Karpas-422 (cell line): ENCODE measurements around the gene DYRK1A. TPM values are rescaled to one million over a fixed set of nuclear protein-coding genes. Genes with fewer than 3 reads are reported as not detected.

Source experiments
- DNase-seq: peaks from one replicate; pipeline ENCODE4 v3.0.0-alpha.2; 2015
- H2AFZ ChIP-seq: fragments of 200-600 bp; sonication (generic); 2 replicates; pipeline ENCODE4 v1.6.1; 2014; ENCODE audit warnings: antibody characterized with exemption, low read length, mixed read lengths
- H3K27ac ChIP-seq: fragments of 200-600 bp; sonication (generic); 2 replicates; pipeline ENCODE4 v1.5.1; 2014; ENCODE audit warnings: mild to moderate bottlenecking, low read length, moderate library complexity
- H3K27me3 ChIP-seq: fragments of 200-600 bp; sonication (generic); 2 replicates; pipeline ENCODE4 v1.6.1; 2014; ENCODE audit warnings: low read length, mixed read lengths
- H3K36me3 ChIP-seq: fragments of 200-600 bp; sonication (generic); 2 replicates; pipeline ENCODE4 v1.6.1; 2014; ENCODE audit warnings: low read length, mixed read lengths; ENCODE audit not compliant: insufficient read depth
- H3K4me1 ChIP-seq: fragments of 200-600 bp; sonication (generic); 2 replicates; pipeline ENCODE4 v1.6.1; 2014; ENCODE audit warnings: mild to moderate bottlenecking, low read length, mixed read lengths
- H3K4me2 ChIP-seq: fragments of 200-600 bp; sonication (generic); 2 replicates; pipeline ENCODE4 v1.6.1; 2014; ENCODE audit warnings: low read length, low read depth, mild to moderate bottlenecking; ENCODE audit not compliant: poor library complexity, severe bottlenecking
- H3K4me3 ChIP-seq: fragments of 200-600 bp; sonication (generic); 2 replicates; pipeline ENCODE4 v1.5.1; 2014; ENCODE audit warnings: mild to moderate bottlenecking, antibody characterized with exemption, low read length, mixed read lengths
- H3K79me2 ChIP-seq: fragments of 200-600 bp; sonication (generic); 2 replicates; pipeline ENCODE4 v1.6.1; 2014; ENCODE audit warnings: mild to moderate bottlenecking, low read length, mixed read lengths
- H3K9ac ChIP-seq: fragments of 200-600 bp; sonication (generic); 2 replicates; pipeline ENCODE4 v1.6.0; 2014; ENCODE audit warnings: low read length
- H3K9me2 ChIP-seq: fragments of 200-600 bp; sonication (generic), shearing (Covaris generic); replicated peaks from 2 replicates; pipeline ENCODE4 v1.6.0; 2014; ENCODE audit warnings: mild to moderate bottlenecking, low read length, moderate library complexity; ENCODE audit not compliant: insufficient read depth
- H3K9me3 ChIP-seq: fragments of 300-700, 200-600 bp; sonication (generic); 2 replicates; pipeline ENCODE4 v1.6.1; 2014; ENCODE audit warnings: low read length, mixed read lengths
- H4K20me1 ChIP-seq: fragments of 200-600 bp; sonication (generic); 2 replicates; pipeline ENCODE4 v1.6.1; 2014; ENCODE audit warnings: mild to moderate bottlenecking, antibody characterized with exemption, low read length, low read depth; ENCODE audit not compliant: insufficient read depth
- total RNA-seq: library from RNA; depleted of rRNA; stranded (reverse); fragments of >200 nt; shearing (Covaris generic); gene quantifications from 2 replicates; pipeline ENCODE4 v1.2.3, GENCODE V29; 2014; ENCODE audit warnings: low replicate concordance

DYRK1A gene
- total RNA-seq, 1 experiment from 2014 or later: 98.2 TPM

DNA sequence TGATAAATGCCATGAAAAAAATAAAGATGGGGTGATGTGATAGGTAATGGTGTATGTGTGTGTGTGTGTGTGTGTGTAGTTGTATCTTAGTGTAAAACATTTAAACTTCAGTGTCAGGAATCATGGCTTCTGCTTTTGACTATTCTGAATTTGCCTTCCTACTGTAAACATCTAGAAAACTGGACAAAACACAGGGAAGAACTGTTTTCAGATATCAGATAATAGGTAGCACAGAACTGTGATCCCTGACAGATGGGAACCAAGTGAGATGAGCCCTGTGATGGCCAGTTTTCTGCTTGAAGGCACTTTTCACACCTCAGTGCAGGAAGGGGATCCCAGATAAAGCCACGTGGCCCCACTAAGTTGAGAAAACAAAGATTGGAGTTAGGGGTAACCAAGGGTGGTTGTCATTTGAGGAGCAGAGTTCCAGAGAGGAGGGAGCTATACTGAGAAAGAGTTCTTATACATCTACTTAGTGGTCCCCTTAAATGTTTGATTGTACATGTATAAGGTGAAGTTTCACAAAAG, 17.3 kb downstream of the DYRK1A start:
- DNase-seq: no peak
- Histone ChIP-seq H3K4me2 (peak overlapping the region; percentile 13), H3K9me3 (no peaks in the 10 kb centered on the region), H3K9me2 (no peaks in the 10 kb centered on the region), H2AFZ (no peak overlapping the region), H3K27ac (no peak overlapping the region), H3K36me3 (0 out of 2 replicates have a peak, but pooled peaks cover 9% of the 10 kb centered on the region), H3K9ac (no peak overlapping the region), H3K79me2 (peaks cover 100% of the 10 kb centered on the region), H3K27me3 (no peaks in the 10 kb centered on the region), H3K4me3 (no peak overlapping the region), H4K20me1 (peaks cover 51% of the 10 kb centered on the region), H3K4me1 (peaks cover 67% of the 10 kb centered on the region)

DNA sequence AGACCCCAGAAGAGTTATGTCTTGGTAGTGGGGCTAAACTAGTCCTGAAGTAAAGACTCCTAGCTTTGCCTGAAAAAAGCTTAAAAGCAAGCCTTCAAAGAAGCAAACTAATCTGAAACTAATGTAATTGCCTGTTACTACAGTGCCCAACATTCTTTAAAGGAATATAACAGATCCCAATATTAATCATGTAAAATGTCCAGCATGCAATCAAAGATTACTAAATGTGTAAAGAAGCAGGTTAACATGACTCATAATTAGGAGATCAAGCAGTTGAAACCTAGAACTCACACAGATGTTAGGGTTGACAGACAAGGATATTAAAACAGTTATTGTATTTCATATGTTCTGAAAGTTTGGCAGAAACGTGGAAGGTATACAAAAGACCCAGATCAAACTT, 17.8 kb downstream of the DYRK1A start:
- no peak for DNase-seq
- Histone ChIP-seq H3K79me2 (peaks cover 100% of the 10 kb centered on the region), H3K9me2 (no peaks in the 10 kb centered on the region), H4K20me1 (peaks cover 49% of the 10 kb centered on the region), H3K4me3 (no peak overlapping the region), H3K4me2 (no peak overlapping the region), H3K9ac (no peak overlapping the region), H3K36me3 (0 out of 2 replicates have a peak, but pooled peaks cover 9% of the 10 kb centered on the region), H3K27ac (no peak overlapping the region), H3K4me1 (peaks cover 61% of the 10 kb centered on the region), H3K27me3 (no peaks in the 10 kb centered on the region), H2AFZ (no peak overlapping the region), H3K9me3 (no peaks in the 10 kb centered on the region)

DNA sequence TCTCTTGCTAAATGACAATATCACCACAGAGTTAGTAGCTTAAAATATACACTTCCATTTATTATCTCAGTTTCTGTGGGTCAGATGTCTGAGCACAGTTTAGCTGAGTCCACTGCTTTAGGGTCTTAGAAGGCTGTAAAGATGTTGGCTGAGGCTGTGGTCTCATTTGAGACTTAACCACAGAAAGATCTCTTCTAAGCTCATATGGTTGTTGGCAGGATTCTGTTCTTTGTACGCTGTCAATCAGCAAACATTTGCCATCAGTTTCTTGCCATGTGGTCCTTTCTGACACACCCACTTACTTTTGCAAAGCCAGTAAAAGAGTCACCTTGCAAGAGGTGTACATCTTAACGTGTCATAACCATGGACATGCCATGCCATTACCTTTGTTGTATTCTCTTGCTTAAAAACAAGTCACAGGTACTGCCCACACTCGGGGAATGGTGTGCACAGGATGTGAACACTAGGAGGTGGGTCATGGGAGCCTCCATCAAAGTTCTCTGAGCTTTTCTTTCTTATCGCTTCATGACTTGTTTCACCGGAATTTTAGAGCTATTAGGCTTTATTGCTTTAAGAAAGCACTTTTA, 18.7 kb downstream of the DYRK1A start:
- Histone ChIP-seq H4K20me1 (peaks cover 48% of the 10 kb centered on the region), H3K4me1 (peaks cover 53% of the 10 kb centered on the region)

DNA sequence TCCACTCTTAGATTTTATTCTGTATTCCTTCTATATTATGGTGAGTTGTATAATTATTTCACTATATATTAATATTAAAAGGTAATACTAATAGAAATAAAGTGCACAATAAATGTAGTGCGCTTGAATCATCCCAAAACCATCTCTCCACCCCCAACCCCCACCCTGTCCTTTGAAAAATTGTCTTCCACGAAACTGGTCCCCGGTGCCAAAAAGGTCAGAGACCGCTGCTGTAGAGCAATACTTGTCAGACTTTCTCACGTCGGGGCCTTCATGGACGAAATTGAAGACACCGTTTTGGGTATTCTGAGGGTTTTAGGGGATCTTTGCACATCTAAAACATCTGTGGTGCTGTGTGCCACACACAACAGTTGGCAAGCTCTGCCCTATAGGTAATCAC, 19.6 kb downstream of the DYRK1A start:
- H3K36me3 ChIP-seq: 0 out of 2 replicates have a peak, but pooled peaks cover 9% of the 10 kb centered on the region
- no peak overlapping the region for H3K9ac ChIP-seq
- no peak overlapping the region for H3K4me3 ChIP-seq
- H3K4me2 ChIP-seq: no peak overlapping the region
- H3K9me2 ChIP-seq: no peaks in the 10 kb centered on the region
- DNase-seq: no peak
- H2AFZ ChIP-seq: no peak overlapping the region
- peaks cover 46% of the 10 kb centered on the region for H3K4me1 ChIP-seq
- H3K9me3 ChIP-seq: no peaks in the 10 kb centered on the region
- H4K20me1 ChIP-seq: peaks cover 48% of the 10 kb centered on the region
- H3K79me2 ChIP-seq: peaks cover 100% of the 10 kb centered on the region
- H3K27ac ChIP-seq: no peak overlapping the region
- H3K27me3 ChIP-seq: no peaks in the 10 kb centered on the region

More for the DNA sequence above, 18.7 kb downstream of the DYRK1A start:
- H3K9me2 ChIP-seq: no peaks in the 10 kb centered on the region
- no peaks in the 10 kb centered on the region for H3K27me3 ChIP-seq
- no peaks in the 10 kb centered on the region for H3K9me3 ChIP-seq
- H3K9ac ChIP-seq: no peak overlapping the region
- no peak overlapping the region for H3K4me2 ChIP-seq
- no peak overlapping the region for H2AFZ ChIP-seq
- 0 out of 2 replicates have a peak, but pooled peaks cover 9% of the 10 kb centered on the region for H3K36me3 ChIP-seq
- no peak overlapping the region for H3K4me3 ChIP-seq
- H3K79me2 ChIP-seq: peaks cover 100% of the 10 kb centered on the region
- no peak overlapping the region for H3K27ac ChIP-seq
- no peak for DNase-seq

DNA sequence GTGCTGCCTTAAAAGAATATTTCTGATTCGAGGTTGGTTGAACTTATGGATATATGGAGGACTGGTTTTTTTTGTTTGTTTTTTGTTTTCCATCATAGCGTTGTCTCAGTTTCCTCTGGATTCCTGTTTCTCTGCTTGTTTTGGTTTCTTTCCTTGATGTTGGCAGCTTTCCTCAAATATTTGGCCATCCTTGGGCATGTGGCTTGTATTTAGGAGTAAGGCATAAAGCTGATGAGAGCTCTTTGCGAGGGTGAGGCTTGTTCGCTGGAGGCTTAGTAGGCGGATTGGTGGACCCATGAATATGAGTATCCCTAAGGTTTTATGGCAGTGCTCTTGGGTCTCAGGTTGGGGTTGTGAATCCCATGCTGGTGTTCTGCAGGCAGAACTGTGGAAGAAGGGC, 22.9 kb downstream of the DYRK1A start:
- Histone ChIP-seq H3K27ac (no peak overlapping the region), H3K9me2 (no peaks in the 10 kb centered on the region), H3K79me2 (peaks cover 99% of the 10 kb centered on the region), H3K4me2 (no peak overlapping the region), H3K4me1 (peaks cover 16% of the 10 kb centered on the region), H4K20me1 (peaks cover 34% of the 10 kb centered on the region; the same call in 1 of the 2 replicates), H3K36me3 (peaks cover 18% of the 10 kb centered on the region), H3K27me3 (no peaks in the 10 kb centered on the region), H3K9ac (no peak overlapping the region), H3K4me3 (no peak overlapping the region), H2AFZ (no peak overlapping the region), H3K9me3 (no peaks in the 10 kb centered on the region)
- no peak for DNase-seq

DNA sequence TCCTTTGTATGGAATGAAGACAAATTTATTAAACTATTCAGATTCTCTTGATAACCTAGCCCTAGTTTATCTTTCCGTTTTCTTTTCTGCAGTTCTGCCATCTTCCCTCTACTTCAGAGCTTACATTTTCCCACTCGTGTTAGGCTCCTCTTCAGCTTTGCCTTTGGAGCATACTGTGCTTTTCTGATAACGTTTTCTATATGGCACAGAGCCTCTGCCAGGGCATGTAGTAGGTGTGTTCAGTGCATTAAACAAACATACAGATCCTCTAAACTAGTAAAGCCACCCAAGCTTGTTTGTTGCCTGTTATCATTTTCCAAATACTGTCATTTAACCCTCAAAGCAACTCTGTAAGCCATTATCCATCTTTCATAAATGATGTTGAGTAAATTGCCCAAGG, 25.1 kb downstream of the DYRK1A start:
- no peaks in the 10 kb centered on the region for H3K9me3 ChIP-seq
- H2AFZ ChIP-seq: no peak overlapping the region
- no peak overlapping the region for H3K9ac ChIP-seq
- H3K4me3 ChIP-seq: no peak overlapping the region
- H3K4me2 ChIP-seq: no peak overlapping the region
- no peaks in the 10 kb centered on the region for H3K27me3 ChIP-seq
- no peaks in the 10 kb centered on the region for H3K9me2 ChIP-seq
- peaks cover 30% of the 10 kb centered on the region; the same call in 1 of the 2 replicates for H4K20me1 ChIP-seq
- H3K4me1 ChIP-seq: peaks cover 3% of the 10 kb centered on the region; the same call in 1 of the 2 replicates
- H3K36me3 ChIP-seq: peaks cover 22% of the 10 kb centered on the region
- no peak for DNase-seq
- H3K79me2 ChIP-seq: peaks cover 99% of the 10 kb centered on the region
- H3K27ac ChIP-seq: no peak overlapping the region

DNA sequence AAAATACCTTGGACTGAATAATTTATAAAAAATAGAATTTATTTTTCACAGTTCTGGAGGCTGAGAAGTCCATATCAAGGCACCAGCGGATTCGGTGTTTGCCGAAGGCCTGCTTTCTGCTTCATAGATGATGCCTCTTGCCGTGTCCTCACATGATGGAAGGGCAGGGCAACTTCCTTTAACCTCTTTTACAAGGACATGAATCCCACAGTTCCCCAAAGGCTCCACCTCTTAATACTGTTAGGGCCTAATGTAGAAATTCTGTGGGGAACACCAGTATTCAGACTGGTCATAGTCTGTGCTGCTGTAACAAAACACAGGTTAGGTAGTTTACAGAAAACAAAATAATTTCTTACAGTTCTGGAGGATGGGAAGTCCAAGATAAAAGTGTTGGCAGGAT, 25.9 kb downstream of the DYRK1A start:
- H3K4me3 ChIP-seq: no peak overlapping the region
- H3K36me3 ChIP-seq: peaks cover 20% of the 10 kb centered on the region
- H3K4me2 ChIP-seq: no peak overlapping the region
- no peak for DNase-seq
- no peak overlapping the region for H2AFZ ChIP-seq
- H3K79me2 ChIP-seq: peaks cover 99% of the 10 kb centered on the region
- no peaks in the 10 kb centered on the region for H3K4me1 ChIP-seq
- no peaks in the 10 kb centered on the region for H3K9me2 ChIP-seq
- peaks cover 26% of the 10 kb centered on the region; the same call in 1 of the 2 replicates for H4K20me1 ChIP-seq
- H3K9me3 ChIP-seq: no peaks in the 10 kb centered on the region
- H3K27ac ChIP-seq: no peak overlapping the region
- no peaks in the 10 kb centered on the region for H3K27me3 ChIP-seq
- H3K9ac ChIP-seq: no peak overlapping the region

DNA sequence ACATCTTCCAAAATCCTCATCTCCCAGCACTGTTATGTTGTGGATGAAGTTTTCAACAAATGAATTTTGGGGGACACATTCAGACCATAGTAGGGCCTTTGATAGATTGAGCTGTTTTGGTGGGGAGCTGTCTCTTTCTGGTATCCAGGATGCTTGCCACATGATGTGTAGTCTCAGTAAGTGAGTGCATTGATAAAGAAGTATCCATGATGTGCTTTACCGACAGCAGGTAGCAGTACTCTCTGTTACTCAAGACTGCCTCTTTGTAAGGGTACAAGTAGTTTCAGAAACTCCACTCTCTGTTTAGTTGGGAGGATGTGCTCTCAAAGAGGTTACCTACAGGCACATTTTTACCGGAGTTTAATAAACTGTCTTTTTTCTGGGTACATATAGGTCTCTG, 26.5 kb downstream of the DYRK1A start:
- Histone ChIP-seq H3K27ac (no peak overlapping the region), H3K4me2 (no peak overlapping the region), H3K9ac (no peak overlapping the region), H3K9me2 (no peaks in the 10 kb centered on the region), H3K4me3 (no peak overlapping the region), H3K79me2 (peaks cover 99% of the 10 kb centered on the region), H2AFZ (no peak overlapping the region), H4K20me1 (peaks cover 26% of the 10 kb centered on the region; the same call in 1 of the 2 replicates), H3K9me3 (no peaks in the 10 kb centered on the region), H3K4me1 (no peaks in the 10 kb centered on the region), H3K36me3 (peaks cover 20% of the 10 kb centered on the region), H3K27me3 (no peaks in the 10 kb centered on the region)
- no peak for DNase-seq
